ENCODE measurements around the gene ZFP64. TPM values are rescaled to one million over a fixed set of nuclear protein-coding genes. Genes with fewer than 3 reads are reported as not detected.

Gene ZFP64
- total and polyA plus RNA-seq, 2 of the 4 experiments (the other 2 are of a cell fraction), result 14.3 to 17.1 TPM

DNA sequence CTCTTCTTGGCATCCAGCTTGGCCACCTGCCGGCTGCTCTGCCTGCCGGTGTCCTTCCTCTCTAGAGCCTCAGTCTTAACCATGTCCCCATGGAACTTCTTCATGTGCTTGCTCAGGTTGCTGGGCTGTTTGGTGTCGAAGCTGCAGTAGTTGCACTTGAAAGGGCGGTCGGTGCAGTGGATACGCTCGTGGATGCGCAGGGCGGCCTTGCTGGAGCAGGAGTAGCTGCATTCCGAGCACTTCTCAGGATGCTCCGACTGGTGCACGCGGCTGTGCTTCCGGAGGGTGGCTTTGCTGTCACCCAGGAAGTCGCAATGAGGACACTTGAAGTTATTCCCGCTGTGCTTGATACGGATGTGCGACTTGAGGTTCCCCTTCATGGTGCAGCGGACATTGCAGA lies 38.7 kb downstream of the ZFP64 start:
- Histone ChIP-seq H3K9me1 (ENCODE audit: insufficient read depth, low read length) (no peaks in the 10 kb centered on the region), H3K56ac (ENCODE audit: extremely low read depth, insufficient read depth, low read length) (no peak overlapping the region), H2BK120ac (ENCODE audit: low read depth, low read length) (no peak overlapping the region), H2AFZ (replicated peaks; ENCODE audit: low read length, poor library complexity) (no peak overlapping the region), H3K14ac (replicated peaks; ENCODE audit: low read depth, low read length) (no peak overlapping the region), H3K4ac (ENCODE audit: low read depth, low read length) (no peak overlapping the region), H2AK5ac (ENCODE audit: low read depth, low read length) (no peak overlapping the region), H2AK9ac (replicated peaks; ENCODE audit: low read depth, low read length, poor library complexity) (no peak overlapping the region), H3K23ac (ENCODE audit: low read depth, low read length) (no peak overlapping the region), H3K18ac (ENCODE audit: low read depth, low read length) (no peak overlapping the region), H3K36me3 (ENCODE audit: control insufficient read depth, insufficient read depth, low read length) (peaks cover 19% of the 10 kb centered on the region), H3K4me2 (ENCODE audit: low read depth, low read length) (no peak overlapping the region), H3K9me3 (ENCODE audit: control insufficient read depth, insufficient read depth, low read length) (peaks cover 3% of the 10 kb centered on the region), H3K79me1 (ENCODE audit: low read depth in 1 of 2, low read length in 2 of 2) (no peaks in the 10 kb centered on the region), H3K4me1 (ENCODE audit: control insufficient read depth, insufficient read depth, low read length) (no peaks in the 10 kb centered on the region), H3K27me3 (ENCODE audit: control insufficient read depth, insufficient read depth, low read length) (no peaks in the 10 kb centered on the region), H4K91ac (ENCODE audit: insufficient read depth, low read depth, low read length) (no peak overlapping the region), H2BK15ac (ENCODE audit: low read depth, low read length) (no peak overlapping the region), H4K20me1 (ENCODE audit: insufficient read depth, low read length) (no peaks in the 10 kb centered on the region), H3K9ac (ENCODE audit: low read depth, low read length) (no peak overlapping the region), H3K27ac (ENCODE audit: insufficient read depth, low read length) (no peak overlapping the region), H2BK5ac (ENCODE audit: low read depth, low read length, poor library complexity, severe bottlenecking) (no peak overlapping the region), H4K8ac (ENCODE audit: low read depth in 2 of 2, low read length in 2 of 2) (no peak overlapping the region), H4K5ac (ENCODE audit: low read depth, low read length) (no peak overlapping the region), H2BK20ac (ENCODE audit: low read depth, low read length) (no peak overlapping the region), H3K4me3 (ENCODE audit: insufficient read depth, low read depth, low read length) (no peak overlapping the region)
- ChIA-PET POLR2A (ENCODE audit: unreplicated experiment) (no interaction called here), CTCF (interaction anchor here (1.1 kb wide), 1 partner anchor 10 kb away, joined by 3 read pairs; no protein-coding TSS in a partner anchor)
- ATAC-seq (ENCODE audit: low read depth) (no peak), DNase-seq (no peak)
- 95% methylated on average over 19 of the region's 19 CpGs; no CpG with 5 or more reads in 1 of the 2 experiments for WGBS, 2 experiments (ENCODE audit: extremely low coverage in 2 of 2, insufficient read length in 1 of 2)
- BruUV-seq (replicated peaks), result no TSS peak
- TF ChIP-seq RAD21 (IDR thresholded peaks at IDR 0.05; ENCODE audit: low read length) (no peak), MXI1 (IDR thresholded peaks at IDR 0.05; ENCODE audit: borderline replicate concordance, low read depth, low read length) (no peak)
- intact Hi-C loops (cut with micrococcal nuclease) (no loop called here), in situ Hi-C loops (cut with MboI; ENCODE audit: low sequenced_read_pairs) (no loop called here), dilution Hi-C loops (cut with HindIII; ENCODE audit: low sequenced_read_pairs, unreplicated experiment) (no loop called here)

Measured in IMR-90 (cell line).